Adrenal gland (tissue), 5 donors: ENCODE data around the gene AFAP1.

ENCODE experiments used
- CTCF ChIP-seq, 6 experiments: fragments of 450-650 bp in 4 of 6; fragments of 200-600 bp in 2 of 6; sonication (generic) in 1 of 6; IDR thresholded peaks; 1 replicate in 5 of 6; 2 replicates in 1 of 6; pipeline versions ENCODE4 v1.5.1 to v1.8.0; 2016 to 2021; ENCODE audit warnings: antibody characterized with exemption in 6 of 6, mild to moderate bottlenecking in 2 of 6, moderate library complexity in 1 of 6
- POLR2A ChIP-seq, 2 donors: fragments of 450-650 bp; IDR thresholded peaks; one replicate each; pipeline ENCODE4 v1.6.1; 2017; ENCODE audit warnings: antibody characterized with exemption in 2 of 2, mild to moderate bottlenecking in 2 of 2, moderate library complexity in 1 of 2
- donor health status: DM: no; HTN: no; CAD: no.

DNA sequence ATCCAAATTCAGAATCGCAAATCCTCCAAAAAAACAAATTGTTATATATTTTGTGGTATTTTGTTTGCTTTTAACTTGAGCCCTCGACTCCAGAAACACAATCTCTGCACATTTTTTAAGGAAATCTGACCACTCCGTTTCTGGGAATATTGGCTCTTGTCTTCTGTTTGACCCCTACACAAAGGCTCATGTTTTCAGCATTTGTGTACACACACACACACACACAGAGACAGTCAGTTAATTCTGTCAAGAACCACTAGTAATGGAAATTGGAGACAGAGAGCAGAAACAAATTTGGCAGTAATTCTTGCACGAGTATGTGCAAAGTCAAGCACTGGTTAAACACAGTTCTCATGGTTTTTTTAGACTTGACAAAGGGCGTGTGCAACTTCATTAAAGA is 115.4 kb downstream of the AFAP1 start:
- TF ChIP-seq CTCF (IDR thresholded peaks at IDR 0.05) (no peak), POLR2A (IDR thresholded peaks at IDR 0.05) (no peak)
